Measurements from ENCODE around the gene CORIN.
"Not testable (repeated sequence)": the region's sequence is repeated elsewhere in the genome, so short reads cannot be mapped to it uniquely, and the experiment has no call there.

The CORIN gene

GRCh38 chr4:47562297-47562696, 275.6 kb downstream of the CORIN start:
- DNase-seq (ENCODE audit: low read depth): no peak

- no peak for DNase-seq (ENCODE audit: low read depth)
Observed at GRCh38 chr4:47561331-47561730, 276.5 kb downstream of the CORIN start.

GRCh38 chr4:47560682-47561081, 277.2 kb downstream of the CORIN start:
- no peak for DNase-seq (ENCODE audit: low read depth)

GRCh38 chr4:47557255-47557654, 280.6 kb downstream of the CORIN start:
- no peak for DNase-seq (ENCODE audit: low read depth)

- DNase-seq (ENCODE audit: low read depth): not testable (repeated sequence)
Observed at GRCh38 chr4:47555920-47556319, 281.9 kb downstream of the CORIN start.

GRCh38 chr4:47553329-47554125, 284.3 kb downstream of the CORIN start:
- DNase-seq (ENCODE audit: low read depth): no peak

GRCh38 chr4:47551682-47552081, 286.2 kb downstream of the CORIN start:
- DNase-seq (ENCODE audit: low read depth): no peak

GRCh38 chr4:47550899-47551548, 286.8 kb downstream of the CORIN start:
- DNase-seq (ENCODE audit: low read depth): no peak

- DNase-seq (ENCODE audit: low read depth): not testable (repeated sequence)
Observed at GRCh38 chr4:47550357-47550756, 287.5 kb downstream of the CORIN start.

All from fibroblast of gingiva (primary cell).